Islet precursor cell (in vitro differentiated cells): ENCODE data around the gene CDH22.
A peak's percentile ranks its signal among the peaks of the same experiment; 100 is the strongest.

Experiments
- DNase-seq: peaks from one replicate; pipeline ENCODE4 v3.0.0-alpha.2; 2018

Gene CDH22

GRCh38 chr20:46265539-46265938 lies 42.8 kb downstream of the CDH22 start:
- DNase-seq: no peak

GRCh38 chr20:46264391-46265266 lies 43.7 kb downstream of the CDH22 start:
- DNase-seq: no peak

GRCh38 chr20:46261456-46262253 lies 46.6 kb downstream of the CDH22 start:
- DNase-seq: no peak

GRCh38 chr20:46260936-46261454 lies 47.3 kb downstream of the CDH22 start:
- no peak for DNase-seq

- no peak for DNase-seq
These were observed 47.8 kb downstream of the CDH22 start for GRCh38 chr20:46260480-46260879.

- no peak for DNase-seq
These were observed 48.9 kb downstream of the CDH22 start for GRCh38 chr20:46259260-46259859.

GRCh38 chr20:46257887-46258286 lies 50.4 kb downstream of the CDH22 start:
- DNase-seq: no peak

GRCh38 chr20:46256293-46256692 lies 52.0 kb downstream of the CDH22 start:
- DNase-seq: no peak

- DNase-seq: no peak
These were observed 52.7 kb downstream of the CDH22 start for GRCh38 chr20:46255440-46256104.

- DNase-seq: peak; percentile 68
These were observed 54.9 kb downstream of the CDH22 start for GRCh38 chr20:46253391-46253790.

- no peak for DNase-seq
These were observed 55.8 kb downstream of the CDH22 start for GRCh38 chr20:46252352-46253091.

GRCh38 chr20:46251211-46251673 lies 57.1 kb downstream of the CDH22 start:
- no peak for DNase-seq

GRCh38 chr20:46250772-46251171 lies 57.5 kb downstream of the CDH22 start:
- DNase-seq: no peak

- DNase-seq: no peak
These were observed 58.6 kb downstream of the CDH22 start for GRCh38 chr20:46249671-46250070.

GRCh38 chr20:46246559-46246958 lies 61.7 kb downstream of the CDH22 start:
- no peak for DNase-seq

- DNase-seq: peak; percentile 70
These were observed 64.3 kb downstream of the CDH22 start for GRCh38 chr20:46243707-46244628.

- no peak for DNase-seq
These were observed 65.9 kb downstream of the CDH22 start for GRCh38 chr20:46242390-46242789.

- no peak for DNase-seq
These were observed 67.4 kb downstream of the CDH22 start for GRCh38 chr20:46240881-46241280.

- no peak for DNase-seq
These were observed 68.2 kb downstream of the CDH22 start for GRCh38 chr20:46240065-46240464.

GRCh38 chr20:46237736-46238135 lies 70.6 kb downstream of the CDH22 start:
- DNase-seq: no peak

GRCh38 chr20:46237227-46237626 lies 71.1 kb downstream of the CDH22 start:
- peak; percentile 69 for DNase-seq
